Measurements from ENCODE around the gene NRXN3.

Gene NRXN3

DNA sequence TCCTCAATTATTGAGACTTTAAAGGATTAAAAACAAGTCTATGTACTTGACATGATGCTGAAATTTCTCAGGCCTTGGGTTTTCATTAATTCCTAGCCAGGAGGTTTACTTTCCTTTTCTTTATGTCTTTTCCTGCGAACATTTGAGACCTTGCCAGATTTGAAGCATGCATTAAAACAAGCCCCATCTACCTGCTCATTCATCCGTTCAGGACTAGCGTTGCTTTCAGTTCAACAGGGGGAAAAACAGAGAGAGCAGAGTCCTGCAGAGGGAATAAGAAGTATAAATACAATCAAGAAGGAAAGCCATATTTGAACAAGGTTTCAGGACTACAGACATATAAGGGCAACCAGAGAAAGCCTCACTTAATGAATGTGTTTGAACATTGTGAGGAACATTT lies 1498.8 kb downstream of the NRXN3 start:
- no peak for DNase-seq

DNA sequence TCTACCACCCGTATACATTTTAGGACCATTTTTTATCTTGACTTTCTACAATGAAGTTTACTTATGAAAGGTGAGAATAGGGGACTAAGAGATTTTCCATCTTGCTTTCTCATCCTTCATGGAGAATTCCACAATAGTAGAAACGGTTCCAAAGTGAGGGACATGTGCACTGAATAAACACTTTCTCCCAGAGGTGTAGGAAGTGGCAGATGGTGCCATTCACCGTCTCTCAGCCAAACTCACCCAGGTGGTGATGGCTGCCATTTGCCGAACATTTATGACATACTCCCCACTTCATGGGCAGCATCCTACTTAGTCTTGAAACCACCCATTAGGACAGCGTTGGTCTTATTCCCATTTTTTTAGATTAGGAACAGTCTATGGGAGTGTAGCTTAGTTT lies 1500.6 kb downstream of the NRXN3 start:
- no peak for DNase-seq

DNA sequence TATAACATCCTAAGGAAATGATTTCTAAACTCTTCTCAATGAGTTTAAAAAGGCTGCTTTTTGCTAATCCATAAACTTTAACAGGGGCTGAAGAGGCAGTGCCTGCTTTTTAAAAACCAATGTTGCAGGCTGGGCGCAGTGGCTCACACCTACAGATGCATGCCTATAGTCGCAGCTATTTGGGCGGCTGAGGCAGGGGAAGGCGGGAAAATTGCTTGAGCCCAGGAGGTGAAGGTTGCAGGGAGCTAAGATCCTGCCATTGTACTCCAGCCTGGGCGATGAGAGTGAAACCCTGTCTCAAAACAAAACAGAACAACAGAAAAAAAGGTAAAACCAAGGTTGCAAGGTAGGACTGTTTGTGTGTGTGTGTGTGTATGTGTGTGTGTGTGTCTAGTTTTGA lies 1509.9 kb downstream of the NRXN3 start:
- no peak for DNase-seq

DNA sequence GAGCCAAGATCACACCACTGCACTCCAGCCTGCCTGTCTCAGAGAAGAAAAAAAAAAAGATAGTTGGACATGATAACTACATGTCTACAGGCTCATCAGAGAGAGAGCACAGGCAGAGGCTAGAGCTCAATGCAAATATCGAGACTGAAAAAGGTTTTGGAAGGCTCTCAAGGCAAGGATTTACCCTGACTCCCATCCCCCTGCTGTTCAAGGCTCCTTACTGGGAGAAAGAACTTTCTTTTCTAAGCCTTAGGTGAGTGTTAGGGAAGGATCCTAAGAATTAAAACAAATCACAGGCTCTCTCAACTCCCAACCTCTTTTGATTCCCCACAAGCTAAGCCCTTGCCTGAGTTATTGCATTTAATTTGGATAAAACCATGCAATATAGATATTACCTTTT lies 1516.0 kb downstream of the NRXN3 start:
- no peak for DNase-seq

DNA sequence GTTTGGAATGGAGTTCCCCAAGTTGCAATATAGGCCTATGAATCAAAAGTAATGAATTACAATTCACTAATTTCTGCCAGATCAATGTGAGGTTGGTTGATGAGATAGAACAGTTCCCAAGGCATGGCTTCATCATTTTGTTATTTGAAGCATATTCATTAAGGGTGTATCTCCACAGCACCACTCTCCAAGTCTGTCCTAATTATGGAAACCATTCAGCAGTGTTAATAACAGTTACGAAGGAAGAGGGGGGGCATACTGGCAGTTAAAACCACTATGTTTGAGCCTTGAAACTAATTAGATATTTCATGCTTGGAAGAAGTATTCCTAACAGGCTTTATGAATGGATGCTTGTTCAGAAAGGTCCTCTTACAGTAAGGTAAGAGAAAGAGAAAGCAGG lies 1520.8 kb downstream of the NRXN3 start:
- DNase-seq: no peak

DNA sequence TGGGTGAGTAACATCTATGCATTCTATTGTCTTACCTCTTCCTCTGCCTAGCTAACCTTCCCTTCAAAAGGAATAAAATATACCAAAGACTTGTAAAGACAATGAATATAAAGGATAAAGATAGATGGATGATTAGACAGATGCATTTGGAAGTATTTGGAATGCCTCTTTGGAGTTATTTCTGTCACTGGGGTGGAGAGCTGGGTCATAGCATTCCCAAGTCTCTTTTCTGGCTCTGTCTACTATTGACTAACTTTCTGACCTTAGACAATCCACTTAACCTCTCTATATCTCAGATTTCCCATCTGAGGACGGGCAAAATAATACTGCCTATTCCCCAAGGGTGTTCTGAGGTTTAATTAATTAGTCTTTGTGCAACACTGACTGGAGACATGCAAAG lies 1523.8 kb downstream of the NRXN3 start:
- DNase-seq: no peak

DNA sequence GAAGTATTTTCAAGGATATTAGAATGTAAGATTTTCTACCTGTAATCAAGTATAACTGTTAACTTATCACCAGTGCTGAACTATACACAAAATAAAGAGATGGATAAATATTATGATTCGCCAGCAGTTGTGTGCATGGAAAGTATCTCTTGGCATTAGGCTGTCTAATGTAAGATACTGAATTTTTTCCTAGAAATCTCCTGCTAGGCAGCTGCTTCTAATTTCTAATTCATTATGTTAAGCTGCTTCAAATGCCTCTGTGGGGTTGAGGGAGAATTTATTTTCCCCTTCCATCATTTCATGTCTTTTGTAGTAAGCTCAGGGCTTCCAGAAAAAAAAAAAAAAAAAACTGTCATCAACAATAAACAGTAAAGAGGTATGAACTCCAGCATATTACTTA lies 1525.1 kb downstream of the NRXN3 start:
- DNase-seq: no peak

DNA sequence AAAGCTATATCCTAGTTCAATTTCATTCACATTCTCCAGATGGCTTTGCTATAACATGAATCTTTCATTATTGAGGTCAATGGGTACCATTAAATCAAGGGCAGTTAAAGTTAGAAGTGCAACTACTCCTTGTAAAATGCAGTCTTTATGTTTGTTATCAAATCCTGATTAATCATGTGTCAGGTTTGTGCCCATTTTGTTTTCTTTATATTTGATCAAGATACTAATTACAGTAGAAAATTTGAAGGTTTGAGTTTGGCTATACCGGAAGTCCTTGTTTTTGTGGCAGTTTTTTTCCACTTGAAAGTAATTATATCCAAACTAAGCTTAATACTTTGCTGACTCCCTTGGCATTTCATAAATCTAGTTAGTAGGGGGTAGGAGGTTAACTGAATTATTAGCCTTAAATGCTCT lies 1528.1 kb downstream of the NRXN3 start:
- DNase-seq: no peak

DNA sequence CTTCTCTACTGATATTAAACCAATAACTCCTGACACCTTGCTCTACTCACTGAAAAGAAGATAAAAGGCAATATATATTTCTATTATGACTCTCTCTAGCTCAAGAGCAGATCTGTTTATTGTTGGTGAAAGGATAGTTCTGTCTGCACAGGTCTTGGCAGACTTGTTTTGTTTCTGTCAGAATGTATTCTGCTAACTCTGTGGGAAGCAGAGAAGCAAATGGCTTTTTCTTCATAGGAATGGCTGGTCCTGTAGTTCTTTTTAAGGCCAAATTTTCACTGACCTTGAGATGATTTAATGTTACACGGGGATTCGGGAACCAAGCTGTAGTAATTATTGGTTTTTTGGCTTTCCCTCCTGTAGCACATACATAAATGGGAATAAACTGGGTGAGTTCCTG lies 1529.0 kb downstream of the NRXN3 start:
- DNase-seq: no peak

DNA sequence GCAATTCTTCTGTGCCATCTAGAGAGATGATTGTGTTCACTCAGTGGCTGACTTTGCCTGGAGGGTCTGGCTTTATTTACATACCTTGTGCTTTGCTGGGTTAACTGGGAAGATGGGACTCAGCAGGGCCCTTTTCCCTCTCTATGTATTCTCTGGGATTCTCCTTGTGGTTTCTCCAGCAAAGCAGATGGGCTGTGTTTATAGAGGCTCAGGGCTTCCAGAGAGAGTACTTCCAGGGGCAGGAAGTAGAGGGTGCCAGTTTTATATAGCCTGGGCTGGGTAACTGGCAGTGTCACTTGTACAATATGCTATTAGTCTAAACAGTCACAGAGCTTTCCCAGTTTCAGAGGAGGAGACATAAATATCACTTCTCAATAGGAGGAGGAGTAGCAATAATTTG lies 1531.2 kb downstream of the NRXN3 start:
- no peak for DNase-seq

DNA sequence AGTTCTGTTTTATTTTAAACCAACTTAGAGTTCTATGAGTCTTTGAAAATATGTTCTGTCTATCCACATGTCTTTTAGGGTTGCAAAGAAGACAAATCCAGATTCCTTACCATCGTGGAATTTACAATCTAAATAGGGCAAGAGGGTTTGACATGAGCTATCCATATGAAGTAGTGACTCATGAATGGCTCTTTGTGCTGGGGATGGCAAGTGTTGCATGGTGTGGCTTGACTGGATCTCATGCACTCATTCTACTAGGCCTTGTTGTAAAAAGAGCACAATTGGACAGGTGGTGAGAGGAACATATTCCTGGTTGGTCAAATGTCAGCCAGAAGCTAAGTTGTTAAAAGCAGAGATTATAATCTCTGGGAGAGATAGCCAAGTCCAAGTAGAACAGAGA lies 1532.0 kb downstream of the NRXN3 start:
- DNase-seq: no peak

DNA sequence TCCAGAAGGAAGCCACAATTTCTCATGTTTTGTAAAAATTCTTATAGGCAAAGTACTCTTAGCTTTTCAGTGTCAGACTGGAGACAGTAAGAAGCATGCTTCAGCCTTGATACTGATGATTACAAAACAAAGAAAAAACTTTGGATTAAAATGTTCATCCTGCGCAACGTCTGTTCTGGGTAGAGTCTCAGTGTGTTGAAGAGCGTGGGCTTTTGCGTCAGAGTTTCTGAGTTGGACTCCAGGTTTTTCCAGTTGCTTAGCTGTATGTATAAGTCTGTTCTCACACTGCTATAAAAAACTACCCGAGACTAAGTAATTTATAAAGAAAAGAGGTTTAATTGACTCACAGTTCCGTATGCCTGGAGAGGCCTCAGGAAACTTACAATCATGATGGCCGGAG lies 1533.0 kb downstream of the NRXN3 start:
- DNase-seq: no peak

DNA sequence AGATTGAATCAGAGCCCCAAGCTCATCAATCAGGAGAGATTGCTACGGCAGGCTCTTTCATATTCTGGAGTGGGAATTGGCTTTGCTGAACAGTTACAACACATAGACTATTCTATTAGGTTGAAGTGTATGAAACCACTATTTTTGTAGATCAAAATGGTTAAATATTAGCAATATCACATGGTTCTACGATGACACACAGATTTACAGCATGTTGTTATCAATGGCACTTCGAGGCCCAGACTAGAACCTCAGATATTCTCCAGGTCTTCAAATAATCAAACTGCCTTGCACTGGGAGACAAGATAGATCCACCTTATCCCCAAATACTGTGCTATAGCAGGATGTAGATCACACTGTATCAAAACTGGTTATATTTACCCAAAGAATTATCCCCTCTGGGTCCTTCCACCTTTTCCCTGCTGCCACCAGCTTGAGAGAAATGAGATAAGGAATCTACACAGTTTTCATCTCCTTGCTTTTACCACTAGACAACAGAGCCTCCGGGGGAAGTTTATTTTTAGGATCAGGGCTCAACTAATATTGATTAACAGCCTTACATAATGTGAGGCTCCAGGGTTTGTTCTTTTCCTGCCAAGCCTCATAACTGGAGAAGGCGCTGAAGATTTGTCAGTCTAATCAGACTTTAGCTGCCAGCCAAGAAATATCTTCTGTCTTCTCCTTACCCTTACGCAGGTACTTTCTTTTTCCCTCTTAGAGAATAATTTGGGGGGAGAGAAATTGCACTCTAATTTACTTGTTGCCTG lies 1534.1 kb downstream of the NRXN3 start:
- no peak for DNase-seq

DNA sequence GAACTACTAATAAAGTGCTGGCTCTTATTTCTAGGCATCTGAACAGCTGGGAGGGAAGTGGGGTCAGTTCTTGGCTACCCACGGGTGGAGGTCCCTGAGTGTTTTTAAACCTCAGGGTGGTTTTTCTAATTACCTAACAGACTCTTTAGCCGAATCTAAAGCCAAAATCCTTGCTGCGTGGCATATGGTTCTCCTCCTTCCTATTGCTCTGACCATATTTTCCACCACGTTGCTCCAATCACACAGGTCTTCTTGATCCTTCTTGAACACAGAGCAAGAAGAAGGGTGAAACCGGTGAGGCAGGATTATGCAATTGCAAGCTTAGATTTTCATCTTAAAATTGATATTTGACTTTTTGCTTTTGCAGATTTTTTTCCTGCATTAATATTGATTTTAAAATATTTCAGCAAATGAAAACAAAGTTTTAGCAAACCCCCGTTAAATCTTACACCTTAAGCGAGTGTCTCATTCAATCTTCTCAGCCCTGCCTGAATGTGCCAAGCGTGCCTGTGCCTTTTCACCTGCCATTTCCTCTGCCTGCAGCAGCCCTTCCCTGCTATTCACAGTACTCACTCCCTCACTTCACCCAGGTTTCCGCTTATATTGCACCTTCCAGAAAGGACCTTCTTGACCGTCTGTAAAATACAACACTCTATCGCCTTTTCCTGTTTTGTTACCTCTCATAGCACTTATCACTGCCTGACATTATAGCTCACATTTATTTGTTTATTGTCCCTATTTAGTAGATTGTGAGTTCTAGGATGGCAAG lies 1535.1 kb downstream of the NRXN3 start:
- no peak for DNase-seq

DNA sequence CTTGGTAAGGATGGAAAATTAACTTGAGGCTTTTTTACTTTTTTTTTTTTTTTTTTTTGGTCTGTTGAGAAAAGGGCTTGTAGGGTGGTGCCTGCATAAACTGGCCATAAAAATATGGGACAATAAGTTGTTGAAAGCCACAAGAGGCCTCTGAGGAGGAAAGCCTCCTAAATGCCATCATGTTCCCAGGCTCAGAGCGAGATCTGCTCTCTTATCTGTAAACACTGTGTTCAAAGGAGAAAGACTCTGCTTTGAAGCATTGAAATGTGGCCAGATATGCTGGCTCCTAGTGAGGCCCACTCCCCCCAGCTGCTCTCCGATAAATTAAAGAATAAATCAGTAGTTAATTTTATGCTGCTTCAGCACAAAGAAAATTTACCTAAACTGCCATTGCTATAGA lies 1536.2 kb downstream of the NRXN3 start:
- no peak for DNase-seq

DNA sequence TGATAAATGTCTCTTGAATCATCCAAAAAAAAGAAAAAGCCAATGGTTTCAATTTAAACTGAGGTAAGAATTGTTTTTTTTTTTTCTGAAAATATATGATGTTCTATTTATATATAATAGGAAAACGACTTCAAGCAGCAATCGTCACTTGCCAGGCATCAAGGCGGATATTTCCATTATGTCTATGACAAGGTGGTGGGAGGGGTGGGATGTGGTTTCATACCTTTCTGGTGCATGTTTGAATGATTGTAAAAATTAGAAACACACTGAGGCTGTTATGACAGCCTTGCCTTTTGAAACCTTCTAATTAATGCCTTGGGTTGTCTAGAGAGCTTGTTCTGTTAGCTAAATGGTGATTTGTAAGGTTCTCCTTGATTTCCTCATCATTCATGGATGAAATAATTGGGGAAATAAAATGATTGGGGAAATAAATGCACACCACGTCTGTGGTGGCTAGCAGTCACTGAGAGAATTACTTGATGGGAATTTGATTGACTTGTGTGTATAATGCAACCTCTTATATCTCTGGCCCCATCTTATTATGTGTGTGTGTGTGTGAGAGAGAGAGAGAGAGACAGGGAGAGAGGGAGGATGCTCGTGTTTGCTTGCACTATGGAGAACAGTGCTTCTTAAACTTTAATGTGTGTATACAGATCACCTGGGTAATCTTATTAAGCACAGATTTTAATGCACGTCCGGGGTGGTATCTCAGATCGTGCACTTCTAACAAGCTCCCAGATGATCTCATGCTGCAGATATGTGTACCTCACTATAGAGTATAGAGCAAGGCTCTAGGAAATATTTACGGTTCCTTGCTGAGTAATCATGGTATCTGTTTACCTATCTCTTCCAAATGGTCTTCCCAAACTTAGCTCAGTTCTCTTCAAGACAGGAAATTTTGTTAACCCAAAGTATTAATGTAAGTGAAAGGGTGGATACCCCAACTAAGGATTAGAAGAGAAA lies 1538.5 kb downstream of the NRXN3 start:
- no peak for DNase-seq

DNA sequence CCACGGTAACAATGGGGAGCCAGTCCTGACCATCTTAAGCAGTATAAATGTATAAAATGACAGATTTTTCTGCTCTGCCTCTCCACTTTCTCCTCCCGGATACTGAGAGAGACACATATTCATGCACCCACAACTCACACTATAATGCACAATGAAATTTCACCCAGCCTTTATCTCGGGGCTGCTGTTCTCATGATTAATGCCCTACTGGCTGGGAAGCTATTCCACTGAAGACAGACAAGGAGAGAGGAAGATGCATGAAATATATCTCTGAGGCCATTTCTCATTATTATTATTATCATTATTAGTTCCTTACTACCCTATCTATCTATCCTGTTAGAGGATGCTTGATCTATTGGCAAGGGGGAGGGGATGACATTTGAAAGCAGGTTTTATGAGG lies 1539.4 kb downstream of the NRXN3 start:
- DNase-seq: no peak

DNA sequence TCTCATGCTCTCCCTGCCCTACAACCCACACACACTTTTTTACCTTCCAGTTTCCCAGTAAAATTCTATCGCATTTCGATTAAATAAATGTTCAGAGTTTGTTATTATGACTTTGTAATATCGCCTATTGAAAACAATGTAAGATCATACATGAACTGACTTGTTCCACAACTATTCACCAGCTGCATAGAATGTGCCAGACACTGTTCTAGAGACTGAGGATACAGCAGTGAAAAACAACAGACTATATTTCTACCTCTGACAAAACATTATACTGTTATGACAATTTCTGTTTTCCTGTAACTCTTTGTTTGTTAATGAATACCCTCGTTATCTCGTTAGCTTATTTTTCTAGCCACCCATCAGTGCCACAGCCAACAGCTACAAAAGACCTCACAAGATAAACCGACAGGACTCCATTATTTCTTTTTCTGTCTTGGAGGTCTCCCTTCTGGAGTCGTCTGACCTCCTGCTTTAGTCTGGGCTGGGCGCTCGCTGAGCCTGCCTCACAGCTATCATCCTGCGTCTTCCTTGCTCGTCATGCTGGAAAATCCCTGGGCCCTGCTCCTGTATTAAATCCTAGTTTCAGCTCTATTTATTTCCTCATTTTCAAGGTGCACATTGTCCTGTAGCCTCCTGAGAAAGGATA lies 1542.3 kb downstream of the NRXN3 start:
- no peak for DNase-seq

DNA sequence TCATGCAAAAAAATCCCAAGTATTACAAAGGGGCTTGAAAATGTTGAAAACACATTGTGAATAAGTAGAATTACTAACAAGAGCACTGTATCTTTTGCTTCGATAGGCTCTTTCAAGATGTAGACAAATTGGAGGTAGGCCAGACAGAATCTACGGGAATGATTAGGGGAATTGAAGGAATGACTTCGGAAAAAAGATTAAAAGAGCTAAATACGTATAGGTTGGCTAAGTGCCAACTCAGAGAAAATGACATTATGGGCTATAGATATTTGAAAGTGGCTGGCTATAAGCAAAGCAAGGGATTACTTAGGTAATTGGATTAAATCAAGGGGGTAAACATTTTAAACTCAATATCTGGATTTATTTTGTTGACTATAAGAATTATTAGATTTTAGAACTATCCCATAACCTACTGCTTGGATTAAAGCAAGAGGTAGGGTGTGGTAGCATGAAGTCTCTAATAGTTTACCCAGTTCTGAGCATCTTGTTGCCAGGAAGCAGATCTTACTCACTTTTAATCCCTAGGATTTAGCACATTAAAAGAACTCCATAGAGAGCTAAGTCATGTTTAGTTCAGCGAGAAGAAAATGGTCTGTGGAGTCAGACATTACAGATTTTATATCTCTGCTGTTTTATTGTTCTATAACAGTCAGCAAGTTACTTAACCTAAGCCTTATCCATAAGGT lies 1551.4 kb downstream of the NRXN3 start:
- DNase-seq: no peak

DNA sequence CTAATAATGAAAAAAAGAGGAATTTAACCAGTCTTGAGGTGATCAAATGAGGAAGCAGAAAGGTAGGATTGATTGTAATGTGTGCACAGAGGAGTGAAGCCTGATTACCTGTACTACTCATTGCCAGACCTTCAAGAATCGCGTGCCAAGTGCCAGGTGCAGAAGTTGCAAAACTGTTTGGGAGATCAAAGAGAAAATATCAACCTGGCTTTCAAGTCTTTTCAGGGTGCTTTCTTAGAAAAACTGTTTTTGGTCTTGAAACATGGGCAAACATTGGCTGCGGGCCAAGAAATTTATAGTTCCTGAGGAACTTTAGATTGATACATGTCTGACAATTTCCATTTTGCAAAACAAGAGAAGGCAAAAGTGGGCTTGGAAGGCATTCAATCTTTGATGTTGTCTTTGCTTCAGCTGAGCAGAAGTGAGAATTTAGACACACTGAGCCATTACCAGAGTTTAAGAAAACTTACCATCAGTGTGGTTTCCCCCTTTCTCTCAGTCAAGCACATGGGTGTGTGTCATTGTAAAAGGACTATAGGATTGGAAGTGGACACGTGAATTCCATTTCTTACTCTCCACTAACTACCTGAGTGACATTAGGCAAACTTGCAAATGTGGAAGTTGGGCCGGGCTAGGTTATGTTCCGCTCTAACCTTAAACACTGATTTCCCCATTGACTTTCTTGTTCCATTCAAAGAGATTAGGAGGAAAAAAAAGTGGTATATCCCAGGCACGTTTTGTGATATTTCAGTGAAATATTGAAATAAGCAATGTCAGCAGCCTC lies 1555.0 kb downstream of the NRXN3 start:
- DNase-seq: no peak

DNA sequence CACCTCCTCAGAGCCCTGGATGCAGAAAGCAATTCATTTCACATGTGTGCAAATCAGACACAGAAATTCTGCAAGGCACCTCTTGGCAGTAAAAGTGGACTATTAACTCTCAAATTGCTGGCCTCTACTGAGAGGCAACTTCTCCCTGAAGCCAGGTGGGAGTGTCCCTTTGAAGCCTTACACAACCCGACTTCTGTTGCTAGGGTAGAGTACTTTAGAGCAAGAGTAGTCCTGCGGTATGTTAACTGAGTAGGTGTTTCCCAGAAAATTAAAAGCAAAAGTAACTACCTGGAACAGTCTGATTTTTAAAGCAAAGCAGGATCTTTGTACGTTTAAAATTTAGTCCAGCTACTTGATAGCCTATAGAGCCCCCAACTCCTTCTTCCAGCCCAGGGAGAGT lies 1557.7 kb downstream of the NRXN3 start:
- no peak for DNase-seq

Measured in activated CD4-positive, alpha-beta T cell treated with anti-CD3 and anti-CD28 coated beads, Interleukin-2, amount 50 U/mL, for 1 hour (primary cell).